Measurements from ENCODE around the gene ULBP1. TPM values are rescaled to one million over a fixed set of nuclear protein-coding genes. Genes with fewer than 3 reads are reported as not detected.
"Not testable (repeated sequence)": the region's sequence is repeated elsewhere in the genome, so short reads cannot be mapped to it uniquely, and the experiment has no call there.

The ULBP1 gene
- total RNA-seq, 2 experiments from 2014 or later: 0.55 to 0.67 TPM

DNA sequence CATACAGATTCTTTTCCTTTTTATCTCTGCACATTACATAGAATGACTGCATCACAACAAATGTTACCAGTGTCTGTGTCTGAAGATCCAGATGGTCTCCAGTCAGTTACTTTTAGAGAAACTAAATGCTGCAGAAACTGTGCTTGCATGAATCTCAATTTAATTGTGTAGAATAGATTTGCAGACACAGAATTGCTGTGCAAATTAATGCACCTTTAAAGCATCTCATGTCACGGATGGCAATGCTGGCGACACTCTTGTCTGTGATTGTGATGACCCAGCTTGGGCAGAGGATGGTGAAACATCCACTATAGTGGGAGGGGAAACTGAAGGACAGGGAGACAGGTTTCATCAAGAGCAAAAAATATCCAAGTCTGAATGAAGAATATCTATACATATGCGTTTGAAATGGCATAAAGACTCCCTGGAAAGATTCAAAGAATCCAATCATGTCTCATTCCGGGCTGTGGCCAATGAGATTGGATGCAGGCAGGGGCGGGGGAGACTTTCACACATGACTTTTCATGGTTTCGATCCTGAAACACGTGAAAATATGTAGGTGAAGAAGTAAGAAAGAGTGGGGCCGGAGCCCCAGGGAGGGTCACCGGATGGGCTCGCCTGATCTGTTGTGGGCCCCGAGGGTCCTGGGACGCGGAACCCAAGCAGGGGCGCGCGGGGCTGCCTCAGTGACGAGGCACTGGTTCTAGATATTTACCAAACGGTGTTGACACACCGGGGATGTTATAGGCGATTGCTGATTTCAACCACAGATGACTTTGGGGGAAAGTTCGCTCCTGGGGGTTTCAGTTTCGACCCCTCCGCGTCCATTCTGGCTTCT, 50.3 kb downstream of the ULBP1 start:
- H3K4me3 Mint-ChIP-seq; H3K27ac Mint-ChIP-seq; CTCF ChIA-PET; DNase-seq; H3K9me3 Mint-ChIP-seq; POLR2A ChIA-PET; H3K36me3 Mint-ChIP-seq (ENCODE audit: low read depth): not testable (repeated sequence)
- peaks cover 25% of the 10 kb centered on the region for H3K4me1 Mint-ChIP-seq
- H3K27me3 Mint-ChIP-seq: peaks cover 83% of the 10 kb centered on the region

DNA sequence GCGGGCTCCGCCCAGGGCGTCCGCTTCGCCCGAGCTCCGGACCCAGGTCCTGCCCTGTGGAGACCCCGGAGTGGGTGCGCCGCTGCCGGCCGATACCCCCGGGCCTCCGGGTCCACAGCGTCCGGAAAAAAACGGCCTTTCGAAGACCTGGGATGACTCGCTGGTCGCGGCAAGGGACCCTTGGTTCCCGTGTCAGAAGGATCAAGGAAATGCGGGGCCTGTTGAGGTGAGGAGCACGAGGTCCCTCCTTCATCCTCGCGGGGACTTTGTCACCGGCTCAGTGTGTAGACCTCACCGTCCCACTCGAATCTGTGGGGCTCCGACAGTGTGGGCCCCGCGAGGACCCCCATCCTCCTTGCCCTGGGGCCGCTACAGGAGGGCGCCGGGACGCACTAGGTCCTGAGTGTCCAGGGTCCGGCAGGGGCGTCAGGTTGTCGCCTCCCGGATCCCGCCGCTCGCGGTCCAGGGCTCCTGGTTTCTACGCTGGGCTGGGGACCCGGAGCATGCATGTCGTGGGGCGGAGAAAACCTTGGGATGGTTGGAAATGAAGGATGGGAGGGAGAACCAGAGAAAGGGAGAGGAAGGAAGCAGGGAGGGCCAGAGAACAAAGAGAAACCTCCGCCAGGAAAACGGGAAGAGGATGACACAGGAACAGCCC, 51.0 kb downstream of the ULBP1 start:
- CTCF ChIA-PET; H3K4me3 Mint-ChIP-seq; DNase-seq; H3K9me3 Mint-ChIP-seq; H3K27ac Mint-ChIP-seq; H3K36me3 Mint-ChIP-seq (ENCODE audit: low read depth); POLR2A ChIA-PET: not testable (repeated sequence)
- Mint-ChIP-seq H3K27me3 (peaks cover 82% of the 10 kb centered on the region), H3K4me1 (peaks cover 25% of the 10 kb centered on the region)

DNA sequence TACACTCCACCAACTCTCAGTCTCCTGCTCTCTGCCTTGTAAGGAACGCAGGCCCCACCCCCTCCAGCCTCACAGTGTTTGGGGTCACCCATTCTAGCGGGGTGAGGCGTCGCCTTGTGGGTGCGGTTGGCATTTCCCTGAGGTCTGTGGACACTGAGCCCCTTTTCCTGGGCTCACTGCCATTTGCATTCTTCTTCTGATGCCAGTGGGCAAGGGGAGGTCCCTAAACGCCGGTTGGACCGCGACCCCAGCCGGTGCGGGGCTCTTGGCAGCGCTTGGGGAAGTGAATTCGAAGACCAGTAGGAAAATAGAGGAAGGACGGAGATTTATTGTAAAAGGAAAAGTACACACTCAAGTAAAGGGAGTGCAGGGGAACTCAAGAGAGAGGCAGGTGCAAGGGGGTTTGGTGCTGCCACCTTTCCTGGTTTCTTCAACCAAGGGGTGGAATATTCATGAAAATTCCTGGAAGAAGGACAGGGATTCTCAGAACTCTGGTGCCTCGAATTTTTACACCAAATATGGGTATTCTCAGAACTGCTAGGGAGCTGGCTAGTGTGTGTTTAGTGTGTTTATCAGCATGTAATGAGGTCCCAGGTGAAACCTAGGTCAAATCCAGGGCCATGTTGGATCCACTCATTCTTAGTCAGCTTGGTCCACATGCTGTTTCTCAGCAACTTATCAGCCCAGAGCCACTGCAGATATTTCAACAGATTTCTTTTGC, 51.7 kb downstream of the ULBP1 start:
- H3K9me3 Mint-ChIP-seq; DNase-seq; H3K4me3 Mint-ChIP-seq; H3K27ac Mint-ChIP-seq; H3K36me3 Mint-ChIP-seq (ENCODE audit: low read depth); POLR2A ChIA-PET: not testable (repeated sequence)
- H3K4me1 Mint-ChIP-seq: peaks cover 25% of the 10 kb centered on the region
- peaks cover 76% of the 10 kb centered on the region for H3K27me3 Mint-ChIP-seq
- CTCF ChIA-PET: interaction anchor here (1.5 to 1.8 kb wide), 2 partner anchors 10 to 94 kb away, joined by 4 to 5 read pairs; partner anchors contain the start of gene RAET1L

DNA sequence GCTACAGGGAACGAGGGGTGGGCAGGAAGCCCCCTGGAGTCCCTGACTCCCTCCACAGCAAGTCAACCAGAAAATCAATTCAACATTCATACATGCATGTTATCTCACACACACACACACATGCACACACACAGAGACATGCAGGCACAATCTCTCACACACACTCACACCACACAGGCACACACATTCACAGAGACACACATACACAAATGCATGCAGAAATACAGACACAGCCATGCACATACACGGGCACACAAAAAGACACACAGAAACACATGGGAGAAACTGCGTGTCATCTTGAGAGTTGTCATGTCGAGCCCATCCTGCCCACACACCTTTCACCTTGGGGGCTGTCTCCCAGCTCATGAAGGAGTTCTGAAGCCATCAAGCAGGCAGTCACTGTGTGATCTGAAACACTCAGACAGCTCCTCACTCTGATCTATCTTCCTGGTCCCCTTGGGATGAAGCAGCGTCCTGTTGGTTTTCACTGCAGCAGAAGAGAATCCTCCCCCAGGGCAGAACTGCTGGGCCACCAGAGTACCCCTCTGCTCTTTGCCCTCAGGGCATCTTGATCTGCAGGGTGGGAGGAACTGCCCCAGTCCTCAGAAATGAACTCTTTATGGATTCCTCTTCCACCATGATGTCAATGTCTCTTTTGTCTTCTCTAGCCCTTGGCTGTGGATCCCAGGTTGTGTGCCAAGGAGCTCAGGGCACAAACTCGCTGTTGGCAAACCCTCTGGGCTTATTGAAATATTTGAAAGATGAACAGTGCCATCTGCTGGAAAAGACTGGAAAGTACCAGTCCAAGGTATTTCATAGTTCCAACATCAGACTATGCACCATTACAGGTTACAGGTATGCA, 52.8 kb downstream of the ULBP1 start:
- no peak overlapping the region for H3K27ac Mint-ChIP-seq
- no peaks in the 10 kb centered on the region for H3K36me3 Mint-ChIP-seq (ENCODE audit: low read depth)
- H3K27me3 Mint-ChIP-seq: peaks cover 73% of the 10 kb centered on the region
- DNase-seq: peak; percentile 71
- ChIA-PET CTCF (interaction anchor here (0.5 to 1.8 kb wide), 11 partner anchors 9 to 370 kb away, joined by 3 to 8 read pairs (median 5); partner anchors contain the start of gene RAET1L), POLR2A (interaction anchor here (0.7 kb wide), 1 partner anchor 36 kb away, joined by 3 read pairs; no protein-coding TSS in a partner anchor)
- peaks cover 25% of the 10 kb centered on the region for H3K4me1 Mint-ChIP-seq
- no peaks in the 10 kb centered on the region for H3K9me3 Mint-ChIP-seq
- no peak overlapping the region for H3K4me3 Mint-ChIP-seq

DNA sequence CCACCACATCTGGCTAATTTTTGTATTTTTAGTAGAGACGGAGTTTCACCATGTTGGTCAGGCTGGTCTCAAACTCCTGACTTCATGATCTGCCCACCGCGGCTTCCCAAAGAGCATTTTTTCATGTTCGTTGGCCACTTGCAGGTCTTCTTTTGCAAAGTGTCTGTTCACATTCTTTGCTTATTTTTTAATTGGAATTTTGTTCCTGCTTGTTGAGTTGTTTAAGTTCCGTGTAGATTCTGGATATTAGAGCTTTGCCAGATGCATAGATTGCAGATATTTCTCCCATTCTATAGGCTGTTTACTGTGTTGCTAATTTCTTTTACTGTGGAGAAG, 53.4 kb downstream of the ULBP1 start:
- peaks cover 25% of the 10 kb centered on the region for H3K4me1 Mint-ChIP-seq
- H3K36me3 Mint-ChIP-seq (ENCODE audit: low read depth); H3K27ac Mint-ChIP-seq; H3K9me3 Mint-ChIP-seq; H3K4me3 Mint-ChIP-seq; DNase-seq: not testable (repeated sequence)
- H3K27me3 Mint-ChIP-seq: peaks cover 70% of the 10 kb centered on the region
- CTCF ChIA-PET: interaction anchor here (0.5 to 1.8 kb wide), 9 partner anchors 8 to 370 kb away, joined by 3 to 8 read pairs (median 5); partner anchors contain the start of gene RAET1L
- POLR2A ChIA-PET: interaction anchor here (0.7 kb wide), 1 partner anchor 35 kb away, joined by 3 read pairs; no protein-coding TSS in a partner anchor

DNA sequence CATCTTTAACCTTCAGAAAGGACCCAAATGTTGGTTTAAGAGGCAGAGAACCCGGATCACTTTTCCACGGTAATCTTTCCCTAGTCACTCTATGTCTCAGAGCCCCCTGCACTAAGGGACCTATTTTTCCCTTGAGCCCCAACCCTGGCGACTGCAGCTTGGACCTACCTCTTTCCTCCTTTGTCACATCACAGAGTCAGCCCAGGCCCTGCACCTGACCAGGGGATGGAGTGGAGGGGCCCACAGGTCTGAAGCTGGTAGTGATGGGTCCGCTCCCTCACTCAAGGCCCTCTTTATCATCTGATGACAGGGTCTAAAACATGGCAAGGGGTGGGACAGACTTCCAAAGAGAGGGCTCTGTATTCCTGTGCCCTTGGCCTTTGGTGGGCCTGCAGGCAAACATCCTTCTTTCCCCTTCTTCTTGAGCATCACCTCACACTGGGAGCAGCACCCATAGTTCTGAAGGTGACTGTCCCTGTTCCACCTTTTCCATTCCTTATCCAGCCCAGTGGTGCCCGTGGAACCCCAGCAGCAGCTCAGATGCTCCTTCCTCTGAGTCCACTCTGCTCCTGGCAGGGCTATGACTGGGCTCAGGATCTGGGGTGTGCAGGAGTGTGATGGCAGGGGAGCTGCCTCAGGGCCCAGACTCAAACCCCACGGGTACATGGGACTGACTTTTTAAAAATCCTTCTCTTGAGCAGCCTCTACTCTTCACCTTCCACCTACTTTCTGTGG, 55.3 kb downstream of the ULBP1 start:
- CTCF ChIA-PET: interaction anchor here (0.8 kb wide), 1 partner anchor 36 kb away, joined by 3 read pairs; no protein-coding TSS in a partner anchor
- Mint-ChIP-seq H3K9me3 (no peaks in the 10 kb centered on the region), H3K36me3 (ENCODE audit: low read depth) (no peaks in the 10 kb centered on the region), H3K27ac (no peak overlapping the region), H3K27me3 (peaks cover 61% of the 10 kb centered on the region), H3K4me1 (peaks cover 20% of the 10 kb centered on the region), H3K4me3 (no peak overlapping the region)
- POLR2A ChIA-PET: no interaction called here
- no peak for DNase-seq

DNA sequence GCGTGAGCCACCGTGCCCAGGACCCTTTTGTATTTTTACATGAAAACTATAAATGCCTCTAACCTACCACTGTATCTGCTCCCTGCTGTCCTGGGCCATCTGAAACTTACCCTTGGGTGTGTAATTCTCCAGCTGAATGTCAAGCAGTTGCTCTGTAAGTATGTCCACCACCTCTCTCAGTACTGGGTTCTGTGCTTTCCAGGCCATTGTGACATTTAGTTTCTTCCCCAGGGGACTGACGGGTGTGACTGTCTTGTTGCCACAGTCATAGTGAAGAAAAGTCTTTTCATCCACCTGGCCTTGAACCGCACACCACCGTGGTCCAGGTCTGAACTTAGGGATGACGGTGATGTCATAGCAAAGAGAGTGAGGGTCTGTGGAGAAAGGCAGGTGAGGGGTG, 58.1 kb downstream of the ULBP1 start:
- CTCF ChIA-PET; H3K27ac Mint-ChIP-seq; DNase-seq; POLR2A ChIA-PET; H3K4me1 Mint-ChIP-seq; H3K9me3 Mint-ChIP-seq; H3K36me3 Mint-ChIP-seq (ENCODE audit: low read depth); H3K4me3 Mint-ChIP-seq: not testable (repeated sequence)
- H3K27me3 Mint-ChIP-seq: peaks cover 66% of the 10 kb centered on the region

Other genes starting within 250 kb of the ULBP1 start
- 10 to 100 TPM; 34.9 to 37.3 TPM for gene LATS1, start 245.8 kb upstream of the ULBP1 start, total RNA-seq
- 10 to 100 TPM; 59.9 to 74.6 TPM for gene NUP43, start 217.4 kb upstream of the ULBP1 start, total RNA-seq
- 10 to 100 TPM; 86.2 to 93.9 TPM for gene PCMT1, start 214.2 kb upstream of the ULBP1 start, total RNA-seq
- 1 to 10 TPM; 6.5 to 7.4 TPM for gene LRP11, start 99.6 kb upstream of the ULBP1 start, total RNA-seq
- gene RAET1E, start 65.8 kb upstream of the ULBP1 start, total RNA-seq: not detected
- gene RAET1G, start 40.8 kb upstream of the ULBP1 start, total RNA-seq: not detected
- gene ULBP2, start 21.9 kb upstream of the ULBP1 start, total RNA-seq: under 1 TPM; 0.40 to 0.50 TPM
- not detected for gene RAET1L, start 61.6 kb downstream of the ULBP1 start, total RNA-seq
- gene ULBP3, start 105.2 kb downstream of the ULBP1 start, total RNA-seq: 1 to 10 TPM; 1.0 to 1.1 TPM
- gene PPP1R14C, start 179.1 kb downstream of the ULBP1 start, total RNA-seq: not detected